Hematopoietic multipotent progenitor cell treated with erythropoietin and hydrocortisone succinate and interleukin-3 and kit ligand, for 6 days (in vitro differentiated cells): ENCODE measurements around the gene NHERF1.

Experiments
- DNase-seq: peaks from one replicate; pipeline ENCODE4 v3.0.0-alpha.2; 2015

NHERF1 gene

DNA sequence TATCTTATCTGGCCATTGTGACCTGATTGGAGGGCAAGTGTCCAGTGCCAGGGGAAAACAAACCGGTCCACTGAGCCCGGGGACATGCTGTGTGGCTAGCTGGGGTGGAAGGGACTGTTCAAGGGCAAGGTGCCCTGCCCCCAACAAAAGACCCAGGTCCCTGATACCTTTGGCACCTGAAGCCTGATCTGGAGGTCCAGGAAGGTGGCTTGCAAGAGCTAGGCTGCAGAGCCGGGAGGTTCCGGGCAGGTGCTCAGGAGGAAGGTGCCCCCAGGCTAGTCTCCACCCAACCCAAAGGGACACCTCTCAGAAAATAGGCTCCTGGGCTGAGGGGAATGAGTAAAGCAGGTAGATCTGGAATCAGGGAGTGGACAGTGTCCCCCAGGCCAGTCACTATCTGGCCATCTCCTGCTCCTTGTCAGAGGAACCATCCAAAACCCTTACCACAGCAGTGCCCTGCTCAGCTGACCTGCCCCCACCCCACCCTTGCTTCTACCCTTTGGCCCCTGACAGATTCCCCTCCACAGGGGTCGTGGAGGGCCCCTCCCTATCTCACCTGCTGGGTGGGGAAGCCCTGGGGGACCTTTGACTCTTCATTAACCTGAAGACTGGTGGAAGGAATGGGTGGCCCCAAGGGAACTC, 21.5 kb downstream of the NHERF1 start:
- no peak for DNase-seq

GRCh38 chr17:74770498-74771318, 22.3 kb downstream of the NHERF1 start:
- DNase-seq: peak; percentile 81

DNA sequence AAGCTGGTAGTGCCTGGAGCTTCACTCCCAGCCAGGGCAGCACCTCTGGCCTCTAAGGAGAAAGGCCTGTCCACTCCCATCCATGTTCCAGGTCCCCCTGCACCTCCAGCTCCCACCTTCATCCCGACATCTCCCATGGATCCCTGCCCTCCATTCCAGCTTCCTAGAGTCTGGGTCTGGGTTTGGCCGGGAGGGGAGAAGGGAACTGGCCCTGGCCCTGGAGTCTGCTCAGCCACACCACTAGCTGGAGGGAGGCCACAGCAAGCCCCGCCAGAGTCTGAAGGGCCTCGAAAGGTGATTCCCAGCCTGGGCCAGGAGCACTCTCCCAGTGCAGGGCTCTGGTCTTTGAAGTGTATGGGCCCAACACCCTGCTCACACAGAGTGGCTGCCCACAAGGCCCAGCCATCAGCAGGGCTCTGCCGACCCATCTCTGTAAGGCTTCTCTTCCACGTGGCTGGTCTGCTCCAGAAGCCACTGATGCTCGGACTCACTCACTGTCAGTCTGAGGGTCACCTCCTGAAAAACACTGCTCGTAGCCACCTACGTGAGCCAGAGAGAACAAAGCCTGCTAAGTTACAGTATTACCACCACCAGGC, 23.0 kb downstream of the NHERF1 start:
- no peak for DNase-seq

- DNase-seq: no peak
These were observed 23.6 kb downstream of the NHERF1 start for GRCh38 chr17:74772053-74772452.

DNA sequence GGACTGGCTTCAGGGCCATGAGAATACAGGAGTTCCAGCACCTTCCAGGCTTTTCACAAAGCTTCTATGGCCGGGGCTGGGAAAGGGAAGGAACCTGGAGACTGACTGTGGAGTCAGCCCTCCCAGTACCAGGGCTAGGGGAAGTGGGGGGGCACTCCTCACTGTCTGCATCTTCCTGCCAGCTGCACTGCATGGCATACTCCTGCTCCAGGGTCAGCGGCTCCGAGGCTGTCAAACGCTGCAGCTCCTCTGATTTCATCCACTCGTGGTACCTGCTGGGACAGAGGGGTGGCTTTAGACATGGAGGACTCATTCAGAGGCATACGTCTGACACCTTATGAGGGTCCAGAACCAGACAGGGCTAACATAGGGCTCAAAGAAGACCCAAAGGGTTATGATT, 25.0 kb downstream of the NHERF1 start:
- no peak for DNase-seq

DNA sequence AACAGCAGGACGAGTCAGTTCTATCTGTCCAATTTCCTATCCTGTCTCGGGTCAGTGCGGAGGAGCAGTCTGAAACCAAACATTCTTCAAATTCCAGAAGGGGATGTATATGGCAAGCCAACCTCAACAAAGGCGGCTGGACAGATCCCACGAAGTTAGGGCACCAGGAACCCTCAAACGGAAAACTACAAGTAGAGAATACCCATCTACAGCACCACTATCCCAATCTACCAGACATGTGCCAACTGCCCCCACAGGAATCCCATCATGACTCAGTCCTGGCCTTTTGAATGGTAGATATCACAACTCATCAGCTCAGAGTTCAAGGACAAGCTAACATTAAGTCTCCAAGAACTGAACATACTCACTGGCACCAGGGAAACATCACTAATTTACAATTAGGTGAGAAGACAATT, 25.5 kb downstream of the NHERF1 start:
- no peak for DNase-seq

- DNase-seq: peak; percentile 16
These were observed 27.1 kb downstream of the NHERF1 start for GRCh38 chr17:74775409-74776043.

GRCh38 chr17:74776044-74776962, 27.9 kb downstream of the NHERF1 start, which contains the start of gene NAT9:
Gene NAT9, minus strand, starts transcription at chr17:74776345. Its CDS starts 647 bp downstream, at chr17:74775698.
- DNase-seq: peak; percentile 98

- peak; percentile 74 for DNase-seq
These were observed 28.6 kb downstream of the NHERF1 start for GRCh38 chr17:74776990-74777389.

DNA sequence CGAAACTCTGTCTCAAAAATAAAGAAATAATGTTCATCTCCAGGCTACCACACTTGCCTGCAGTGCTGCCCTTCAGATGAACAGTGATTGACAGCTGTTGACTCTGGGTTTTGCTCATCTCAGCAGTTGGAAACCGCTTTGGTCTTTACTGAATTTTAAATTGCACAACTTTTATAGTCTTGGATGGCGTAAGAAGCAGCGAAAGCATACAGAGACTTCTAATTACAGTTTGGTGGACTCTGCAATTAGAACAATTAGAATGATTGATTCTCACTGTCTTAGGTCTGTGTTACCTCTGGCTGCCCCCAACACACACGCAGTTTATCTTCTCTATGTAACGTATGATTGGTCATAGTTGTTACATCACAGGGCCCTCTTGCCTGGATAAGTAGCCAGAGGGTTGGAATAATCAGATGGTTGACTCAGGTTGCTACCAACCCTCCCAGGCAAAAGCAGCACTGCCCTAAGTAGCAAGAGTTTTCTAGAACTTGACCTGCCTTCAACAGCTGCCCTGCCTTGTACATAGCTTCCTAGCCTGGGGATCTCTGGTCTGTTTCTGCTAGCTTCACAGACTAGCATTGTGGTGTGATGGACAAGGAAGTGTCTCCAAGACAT, 29.6 kb downstream of the NHERF1 start:
- DNase-seq: peak; percentile 31

DNA sequence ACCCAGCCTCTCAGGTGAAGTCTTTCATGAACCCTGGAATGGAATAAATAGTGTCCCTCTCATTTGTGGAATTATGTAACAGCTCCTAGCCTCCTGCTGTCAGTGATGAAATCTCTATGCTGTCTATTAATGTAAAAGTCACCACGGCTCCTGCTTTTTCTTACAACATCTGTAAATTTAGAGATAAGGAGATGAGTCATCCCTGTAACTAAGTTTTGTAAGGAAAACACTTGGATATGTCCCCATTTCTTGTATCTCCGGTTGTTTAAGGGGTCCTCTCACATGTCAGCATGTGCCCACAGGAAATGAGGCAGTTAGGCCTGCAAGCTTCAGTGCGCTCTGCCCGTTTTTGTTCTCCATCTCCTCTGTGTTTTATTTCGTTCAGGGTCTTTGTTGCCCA, 30.5 kb downstream of the NHERF1 start:
- DNase-seq: peak; percentile 25

DNA sequence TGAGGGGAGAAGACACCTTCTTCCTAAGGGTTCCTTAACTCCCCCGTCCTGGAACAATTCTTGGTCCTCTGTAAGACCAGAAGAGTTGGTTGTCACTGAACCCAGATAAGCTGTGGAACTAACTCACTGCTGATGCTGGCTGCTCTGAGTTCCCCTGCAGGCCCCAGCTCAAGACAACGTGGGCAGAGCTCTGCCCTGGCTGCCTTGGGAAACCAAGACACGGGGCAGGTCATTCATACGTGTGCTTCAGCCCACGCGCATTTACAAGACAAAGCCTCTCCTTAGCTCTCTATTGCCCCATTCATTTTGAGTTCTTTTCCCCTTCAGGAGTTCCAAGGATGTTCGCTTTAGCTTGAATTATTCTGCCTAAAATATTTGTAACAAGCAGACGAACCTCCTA, 31.1 kb downstream of the NHERF1 start:
- DNase-seq: no peak

- DNase-seq: peak; percentile 81
These were observed 31.5 kb downstream of the NHERF1 start for GRCh38 chr17:74779948-74780400.

- peak; percentile 89 for DNase-seq
These were observed 32.2 kb downstream of the NHERF1 start for GRCh38 chr17:74780443-74781238.

DNA sequence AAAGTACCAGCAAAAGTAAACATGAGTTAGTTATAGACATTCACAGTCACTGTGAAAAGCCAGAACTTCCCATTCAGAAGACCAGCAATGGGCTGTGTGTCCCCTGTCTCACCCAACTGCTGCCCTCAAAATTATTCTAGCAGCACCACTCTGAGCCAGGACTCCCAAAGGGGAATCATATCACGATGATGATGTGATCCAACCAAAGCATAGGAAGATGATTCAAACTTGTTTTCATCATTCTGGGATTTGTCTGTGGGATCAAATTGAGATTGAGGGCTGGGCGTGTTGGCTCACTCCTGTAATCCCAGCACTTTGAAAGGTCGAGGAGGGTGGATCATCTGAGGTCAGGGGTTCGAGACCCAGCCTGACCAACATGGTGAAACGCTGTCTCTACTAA, 34.1 kb downstream of the NHERF1 start:
- no peak for DNase-seq

DNA sequence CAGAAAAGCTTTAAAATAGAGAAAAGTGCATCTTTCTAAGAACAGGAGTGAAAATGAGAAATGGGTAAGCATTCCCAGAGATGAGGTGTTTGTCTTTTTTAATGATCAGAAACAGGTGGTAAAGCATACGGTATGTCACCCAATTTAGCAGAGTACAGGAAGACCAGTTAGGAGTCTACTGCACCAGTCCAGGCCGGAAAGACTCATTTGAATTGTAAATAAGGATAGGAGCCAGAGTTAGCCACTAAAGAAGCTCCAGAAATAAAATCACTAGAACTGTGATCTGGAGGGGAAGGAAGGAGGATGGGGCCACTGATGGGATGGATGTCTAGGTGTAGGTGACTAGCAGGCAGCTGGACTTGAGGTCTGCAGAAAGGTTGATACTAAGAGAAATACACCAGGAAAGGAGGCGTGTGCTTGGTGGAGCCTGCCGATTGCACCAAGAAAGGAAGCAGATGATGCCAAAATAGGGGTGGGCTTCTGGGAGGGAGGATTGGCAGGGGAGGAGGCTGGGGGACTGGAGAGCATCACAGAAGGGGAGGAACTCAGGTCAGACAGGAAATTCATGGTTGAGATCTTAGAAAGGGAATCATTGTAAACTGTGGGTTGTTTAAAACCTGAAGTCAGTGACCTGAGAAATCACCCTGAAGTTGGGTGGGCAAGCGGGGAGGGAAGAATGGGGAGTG, 35.8 kb downstream of the NHERF1 start:
- no peak for DNase-seq

- no peak for DNase-seq
These were observed 36.9 kb downstream of the NHERF1 start for GRCh38 chr17:74785096-74785980.

- DNase-seq: no peak
These were observed 37.5 kb downstream of the NHERF1 start for GRCh38 chr17:74785981-74786360.

- DNase-seq: peak; percentile 16
These were observed 38.1 kb downstream of the NHERF1 start for GRCh38 chr17:74786431-74787055.
